GM19035 (cell line): Measurements from ENCODE around the gene GOLGA6A.
A peak's percentile ranks its signal among the peaks of the same experiment; 100 is the strongest.
"Not testable (repeated sequence)": the region's sequence is repeated elsewhere in the genome, so short reads cannot be mapped to it uniquely, and the experiment has no call there.

Experiments used
- ATAC-seq: cut with Tn5 transposase; IDR thresholded peaks from one replicate; pipeline ENCODE4 v1.9.1; 2021; ENCODE audit not compliant: unreplicated experiment

GOLGA6A gene

DNA sequence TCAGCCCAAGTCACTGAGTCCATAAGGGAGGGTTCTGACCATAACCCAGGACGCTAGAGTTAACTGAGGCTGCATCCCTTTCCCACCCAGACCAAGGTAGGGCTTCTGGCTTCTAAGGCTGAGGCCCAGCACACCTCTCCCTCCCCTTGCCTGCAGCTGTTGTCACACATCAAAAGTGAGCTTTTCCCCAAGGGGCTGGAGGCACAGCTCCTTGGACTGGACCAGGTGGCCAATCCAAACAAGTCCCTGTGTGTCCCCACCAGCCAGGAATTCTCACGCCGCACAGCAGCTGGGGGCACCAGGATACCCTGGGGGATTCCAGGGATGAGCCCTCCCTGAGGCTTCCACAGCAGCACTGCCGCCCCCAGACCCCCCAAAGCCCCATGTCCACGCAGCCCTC lies 25.8 kb upstream of the GOLGA6A start:
- ATAC-seq = no peak

DNA sequence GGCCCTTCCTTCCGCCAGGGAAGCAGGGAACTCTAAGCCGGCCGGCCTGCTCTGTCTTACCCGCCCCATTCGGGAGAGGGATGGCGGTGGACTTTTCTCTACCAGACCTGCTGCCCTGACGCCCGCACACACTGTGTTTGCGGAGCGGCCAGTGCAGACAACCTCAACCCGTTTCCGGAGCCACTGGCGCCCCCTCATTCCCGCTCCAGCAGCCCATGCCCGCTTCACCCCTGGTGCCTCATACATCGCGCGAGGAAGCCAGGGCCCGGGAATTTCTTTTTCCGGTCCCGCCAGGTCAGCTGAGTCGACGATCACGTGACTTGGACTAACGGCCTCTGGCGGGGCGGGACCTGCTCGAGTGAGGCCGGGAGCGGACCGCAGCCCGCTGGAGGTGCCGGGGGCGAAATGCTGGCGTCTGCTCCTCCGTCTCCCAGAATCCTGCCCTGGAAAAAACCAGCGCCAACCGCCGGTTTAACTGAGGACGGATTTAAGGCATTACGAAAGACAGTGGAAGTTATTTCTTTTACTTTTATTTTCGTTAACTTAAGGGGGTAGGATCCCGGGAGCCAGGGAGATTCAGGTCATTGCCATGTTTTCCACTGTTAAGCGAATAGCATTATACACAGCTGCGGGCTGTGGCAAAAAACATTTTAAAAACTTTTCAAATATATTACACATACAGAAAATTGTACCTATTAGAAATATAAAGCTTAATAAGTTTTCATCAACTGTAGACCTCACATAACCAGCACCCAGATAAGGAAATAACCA lies 17.8 kb upstream of the GOLGA6A start:
- peak; percentile 92 for ATAC-seq

DNA sequence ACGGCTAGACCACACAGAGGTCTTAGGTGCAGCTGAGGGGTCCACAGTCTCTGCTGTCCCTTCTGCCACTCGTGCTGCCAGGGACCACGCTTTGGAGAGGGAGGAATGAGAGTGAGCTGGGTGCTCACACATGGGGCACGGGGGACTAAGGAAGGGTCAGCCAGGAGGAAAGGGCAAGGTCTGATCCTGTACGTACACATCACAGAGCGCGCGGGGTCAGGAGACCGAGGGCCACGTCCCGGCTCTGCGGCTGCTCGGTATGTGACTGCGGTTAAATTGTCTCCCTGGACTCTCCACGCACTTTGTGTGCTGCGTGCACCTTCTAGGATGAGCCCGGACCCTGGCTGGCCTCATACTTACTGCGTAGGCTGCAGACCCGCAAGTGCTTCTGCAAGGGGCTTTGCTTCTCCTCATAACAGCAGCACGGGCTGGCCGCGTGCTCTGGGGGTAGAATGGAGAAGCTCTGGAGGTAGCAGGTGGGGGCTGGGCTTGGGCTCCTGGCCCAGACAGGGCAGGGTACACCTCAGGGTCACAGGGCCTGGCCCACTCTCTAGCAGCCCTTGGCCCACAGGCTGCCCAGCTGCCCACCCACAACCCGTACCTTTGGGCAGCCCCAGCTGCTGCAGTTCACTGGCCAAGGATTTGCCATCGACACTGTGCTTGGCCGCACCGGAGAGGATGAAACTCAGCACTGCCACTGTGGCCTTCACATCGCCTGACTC lies 14.6 kb upstream of the GOLGA6A start:
- ATAC-seq = not testable (repeated sequence)

DNA sequence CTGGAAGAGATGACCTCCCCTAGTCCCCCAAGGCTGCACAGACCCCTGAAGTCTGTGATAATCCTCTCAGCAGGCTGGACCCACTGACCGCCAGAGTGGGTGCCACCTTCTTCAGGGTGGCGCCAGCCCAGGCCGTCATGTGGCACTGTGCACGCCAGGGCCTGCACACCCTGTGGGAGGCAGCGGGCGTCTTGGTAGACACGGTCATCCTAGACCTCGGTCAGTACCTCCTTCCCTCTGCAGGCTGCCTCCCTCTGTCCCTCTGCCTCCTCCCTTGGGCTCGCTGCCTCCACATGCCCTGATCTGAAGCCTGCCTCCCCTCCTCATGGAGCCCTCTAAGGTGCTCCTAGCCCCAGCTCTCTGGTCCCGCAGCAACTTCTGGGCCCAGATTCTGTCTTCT lies 13.3 kb upstream of the GOLGA6A start:
- ATAC-seq = not testable (repeated sequence)

DNA sequence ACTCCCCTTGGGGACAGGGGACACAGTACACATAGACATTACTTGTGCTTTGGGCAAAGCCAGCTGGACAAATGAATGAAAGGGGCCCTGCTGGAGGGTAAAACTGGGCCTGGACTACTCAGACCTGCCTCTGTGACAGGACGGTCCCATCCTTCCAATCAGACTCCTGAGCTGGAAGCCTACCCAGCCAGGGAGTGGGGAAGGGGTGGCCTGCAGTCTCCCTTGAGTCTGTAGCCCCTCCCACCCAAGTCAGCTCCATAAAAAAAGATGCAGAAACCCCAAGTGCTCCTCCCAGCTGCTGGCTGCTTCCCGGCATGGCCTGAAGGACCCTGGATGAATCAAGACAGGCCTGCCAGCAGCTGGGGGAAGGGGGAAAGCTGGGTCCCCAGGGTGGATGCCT lies 12.2 kb upstream of the GOLGA6A start:
- not testable (repeated sequence) for ATAC-seq

GRCh38 chr15:74075781-74076180 lies 6.6 kb downstream of the GOLGA6A start:
- not testable (repeated sequence) for ATAC-seq

GRCh38 chr15:74072614-74073337 lies 9.6 kb downstream of the GOLGA6A start:
- ATAC-seq = not testable (repeated sequence)

GRCh38 chr15:74072132-74072531 lies 10.2 kb downstream of the GOLGA6A start:
- not testable (repeated sequence) for ATAC-seq

DNA sequence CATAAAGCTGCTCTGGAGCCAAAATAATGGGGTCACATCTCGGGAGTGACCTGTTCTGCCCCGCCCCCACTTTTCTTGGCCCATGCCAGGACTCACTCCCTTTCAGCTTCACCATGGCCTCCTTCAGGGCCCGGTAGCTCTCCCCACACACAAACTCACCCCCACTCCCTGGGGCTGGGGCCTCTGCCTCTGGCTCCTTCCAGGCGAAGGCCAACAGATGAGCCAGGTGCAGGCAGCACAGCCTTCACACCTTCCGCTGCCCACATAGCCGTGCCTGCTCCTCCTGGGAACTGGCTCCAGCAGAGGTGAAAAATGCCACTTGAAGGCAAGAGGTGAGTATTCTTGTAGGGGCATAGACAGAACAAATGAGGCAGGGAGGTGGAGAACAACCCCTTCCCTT lies 10.7 kb downstream of the GOLGA6A start:
- not testable (repeated sequence) for ATAC-seq

DNA sequence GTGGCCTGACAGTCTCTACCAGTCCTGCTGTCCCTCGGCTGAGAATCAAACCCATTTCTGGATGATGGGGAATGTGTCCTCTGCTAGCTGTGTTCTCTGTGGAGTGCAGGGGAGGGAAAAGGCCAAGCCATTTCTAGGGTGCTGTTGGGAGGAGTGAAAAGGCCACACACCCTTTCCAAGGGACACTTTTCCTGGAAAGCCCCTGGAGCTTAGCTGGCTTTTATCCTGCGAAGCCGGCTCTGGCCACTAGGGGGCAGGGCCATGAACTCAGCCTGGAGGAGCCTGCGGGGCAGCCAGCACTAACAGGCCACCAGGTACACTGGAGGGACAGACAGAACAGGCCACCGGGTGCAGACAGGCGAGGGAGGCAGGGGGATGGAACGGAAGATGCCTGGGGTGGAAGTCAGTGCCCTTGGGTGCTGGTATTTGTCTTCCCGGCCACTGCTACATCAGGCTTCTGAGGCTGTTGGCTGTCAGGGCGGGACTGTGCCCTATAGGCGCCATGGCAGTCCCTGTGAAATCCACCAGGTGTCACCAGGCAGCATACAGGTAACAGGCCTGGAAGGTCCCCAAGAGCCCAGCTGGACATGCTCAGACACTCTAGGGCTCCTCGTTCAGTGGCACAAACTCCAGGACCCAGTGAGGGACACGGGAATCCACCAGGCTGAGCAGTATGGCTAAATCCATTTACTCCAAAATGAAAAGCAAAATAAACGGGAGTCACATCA lies 16.5 kb downstream of the GOLGA6A start:
- peak; percentile 84 for ATAC-seq

DNA sequence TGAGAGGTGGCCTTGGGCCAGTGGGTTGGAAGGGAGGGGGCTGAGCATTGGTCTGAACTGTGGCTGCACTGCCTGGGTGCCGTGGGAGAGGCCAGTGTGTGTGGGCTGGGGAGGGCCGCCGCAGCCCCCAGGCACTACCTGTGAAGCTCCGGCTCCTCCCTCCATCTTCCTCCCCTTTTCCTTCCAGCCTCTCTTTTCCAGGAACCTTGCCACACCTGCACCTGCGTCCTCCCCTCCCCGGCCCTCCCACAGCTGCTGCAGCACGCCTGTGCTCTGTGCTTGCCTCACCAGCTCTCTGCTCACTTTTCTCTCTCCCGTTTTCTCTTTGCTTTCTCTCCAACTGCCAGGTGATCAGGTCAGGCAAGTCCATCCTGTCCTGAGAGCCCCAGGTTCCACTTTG lies 17.5 kb downstream of the GOLGA6A start:
- ATAC-seq = not testable (repeated sequence)

DNA sequence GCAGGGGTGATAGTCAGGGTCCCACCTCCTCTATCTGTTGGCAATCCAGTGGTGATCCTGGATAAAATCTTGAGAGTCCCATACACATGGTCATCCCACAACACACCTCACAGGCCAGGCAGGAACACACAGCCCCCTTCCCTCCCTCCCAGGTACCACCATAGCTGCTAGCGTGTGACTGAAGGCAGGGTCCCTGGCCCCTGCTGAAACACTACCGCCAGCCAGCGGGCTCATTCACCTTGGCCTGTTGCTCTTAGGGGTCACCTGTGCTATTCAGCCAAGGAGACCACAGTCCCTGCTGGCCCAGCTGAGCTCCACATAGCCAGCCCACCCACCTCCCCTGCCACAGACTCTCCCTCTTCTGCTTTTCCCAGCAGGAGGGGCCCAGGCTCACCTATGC lies 18.2 kb downstream of the GOLGA6A start:
- ATAC-seq = not testable (repeated sequence)

- ATAC-seq = not testable (repeated sequence)
Observed at GRCh38 chr15:74063425-74064146, 18.8 kb downstream of the GOLGA6A start.

- no peak for ATAC-seq
Observed at GRCh38 chr15:74062671-74063070, 19.7 kb downstream of the GOLGA6A start.

GRCh38 chr15:74062236-74062635 lies 20.1 kb downstream of the GOLGA6A start:
- ATAC-seq = no peak

GRCh38 chr15:74060251-74060650 lies 22.1 kb downstream of the GOLGA6A start:
- no peak for ATAC-seq

- ATAC-seq = not testable (repeated sequence)
Observed at GRCh38 chr15:74059050-74059833, 23.1 kb downstream of the GOLGA6A start.

DNA sequence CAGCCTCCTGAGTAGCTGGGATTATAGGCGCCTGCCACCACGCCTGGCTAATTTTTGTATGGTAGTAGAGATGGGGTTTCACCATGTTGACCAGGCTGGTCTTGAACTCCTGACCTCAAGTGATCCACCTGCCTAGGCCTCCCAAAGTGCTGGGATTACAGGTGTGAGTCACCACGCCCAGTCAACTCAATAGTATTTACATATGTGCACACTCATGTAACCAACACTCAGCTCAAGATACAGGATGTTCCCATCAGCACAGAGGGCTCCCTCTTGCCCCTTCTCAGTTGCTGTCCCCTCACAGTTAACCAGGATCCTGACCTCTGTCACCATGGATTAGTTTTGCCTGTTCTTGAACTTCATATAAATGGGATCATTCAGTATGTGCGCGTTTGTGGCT lies 26.0 kb downstream of the GOLGA6A start:
- ATAC-seq = not testable (repeated sequence)

DNA sequence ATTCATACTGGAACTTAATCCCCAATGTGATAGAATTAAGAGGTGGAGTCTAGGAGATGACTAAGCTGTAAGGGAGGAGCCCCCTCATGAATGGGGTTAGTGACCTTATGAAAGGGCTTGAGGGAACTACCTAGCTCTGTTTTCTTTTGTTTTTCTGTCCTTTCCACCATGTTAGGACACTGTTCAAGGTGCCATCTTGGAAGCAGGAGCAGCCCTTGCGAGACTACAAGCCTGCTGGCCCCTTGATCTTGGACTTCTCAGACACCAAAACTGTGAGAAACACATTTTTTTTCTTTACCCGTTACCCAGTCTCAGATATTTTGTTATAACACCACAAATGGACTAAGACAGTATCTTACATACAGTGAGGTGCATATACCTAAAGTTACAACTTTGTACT lies 26.5 kb downstream of the GOLGA6A start:
- ATAC-seq = no peak
